GM19240 (cell line): ENCODE measurements around the gene TMBIM6.

ENCODE experiments used
- DNase-seq: peaks from one replicate; pipeline ENCODE4 v3.0.0; 2011; ENCODE audit warnings: low spot score; ENCODE audit not compliant: insufficient read length

Gene TMBIM6

DNA sequence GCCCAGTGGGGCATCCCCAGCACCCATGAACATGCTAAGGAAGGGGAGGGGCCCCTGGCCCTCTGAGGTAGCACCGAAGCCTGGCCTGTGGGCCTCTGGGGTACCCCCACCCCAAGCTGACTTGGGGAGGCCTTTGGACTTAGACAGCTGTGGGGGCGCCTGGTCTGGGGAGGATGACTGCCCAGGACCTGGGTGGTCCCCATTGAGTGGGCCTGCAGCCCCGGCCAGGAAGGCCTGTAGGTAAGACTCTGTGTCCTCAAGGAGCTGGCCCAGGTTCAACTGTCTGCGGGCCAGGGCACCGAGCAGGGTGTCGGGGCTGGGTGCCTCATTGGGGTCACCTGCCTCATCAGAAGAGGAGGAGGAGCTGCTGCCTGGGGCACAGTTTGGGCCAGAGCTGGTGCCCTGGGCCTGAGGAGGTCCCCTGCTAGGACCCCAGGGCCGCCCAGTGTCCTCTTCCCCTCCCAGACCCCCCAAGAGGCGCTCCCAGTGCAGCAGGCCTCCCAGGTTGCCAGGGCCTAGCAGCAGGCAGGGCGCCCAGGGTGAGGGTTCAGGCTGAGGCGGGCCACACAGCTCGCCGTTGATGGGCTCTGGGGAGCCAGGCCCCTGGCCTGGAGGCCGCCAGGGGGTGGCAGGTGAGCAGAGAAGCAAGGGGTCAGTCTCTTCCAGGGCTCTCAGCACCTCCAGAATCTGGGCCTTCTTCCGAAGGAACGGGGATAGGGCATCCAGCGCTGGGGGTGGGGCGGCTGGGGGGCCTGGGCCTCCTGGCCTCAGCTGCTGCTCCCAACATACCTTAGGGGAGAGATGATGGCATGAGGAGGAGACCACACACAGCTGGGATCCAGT is 55.5 kb downstream of the TMBIM6 start:
- no peak for DNase-seq

DNA sequence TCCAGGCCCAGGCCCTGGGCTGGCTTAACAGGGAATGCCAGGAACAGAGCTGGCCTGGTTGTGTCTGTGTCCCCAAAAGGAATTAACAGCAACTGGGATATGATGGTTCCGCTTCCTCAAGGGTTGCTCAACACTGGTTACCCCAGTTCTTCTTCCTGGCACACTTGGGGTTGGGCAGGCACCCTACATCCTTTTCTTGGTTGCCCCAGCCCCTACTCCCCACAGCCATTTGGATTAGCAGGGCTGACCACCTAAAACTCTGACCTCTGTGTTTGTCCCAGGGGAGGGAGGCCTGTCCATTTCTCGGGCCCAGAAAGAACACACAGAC is 56.1 kb downstream of the TMBIM6 start:
- DNase-seq: no peak

DNA sequence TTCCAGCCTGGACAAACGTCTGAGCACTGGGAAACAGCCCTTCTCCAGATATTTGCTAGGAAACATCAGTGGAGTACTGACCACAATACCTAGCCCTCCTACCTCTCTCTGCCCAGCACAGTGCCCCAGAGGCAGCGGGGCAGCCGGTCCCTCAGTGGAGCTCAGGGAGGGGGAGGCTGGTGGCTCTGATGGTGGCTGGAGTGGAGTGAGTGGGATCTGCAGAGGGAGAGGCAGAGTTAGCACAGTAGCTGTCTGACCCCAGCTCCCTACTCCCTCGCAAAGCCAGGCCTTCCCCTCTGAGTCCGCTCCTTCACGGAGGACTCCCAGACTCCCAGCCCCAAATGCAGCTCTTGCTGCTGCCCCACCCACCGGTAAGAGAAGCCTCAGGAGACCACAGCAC is 56.9 kb downstream of the TMBIM6 start:
- DNase-seq: no peak

DNA sequence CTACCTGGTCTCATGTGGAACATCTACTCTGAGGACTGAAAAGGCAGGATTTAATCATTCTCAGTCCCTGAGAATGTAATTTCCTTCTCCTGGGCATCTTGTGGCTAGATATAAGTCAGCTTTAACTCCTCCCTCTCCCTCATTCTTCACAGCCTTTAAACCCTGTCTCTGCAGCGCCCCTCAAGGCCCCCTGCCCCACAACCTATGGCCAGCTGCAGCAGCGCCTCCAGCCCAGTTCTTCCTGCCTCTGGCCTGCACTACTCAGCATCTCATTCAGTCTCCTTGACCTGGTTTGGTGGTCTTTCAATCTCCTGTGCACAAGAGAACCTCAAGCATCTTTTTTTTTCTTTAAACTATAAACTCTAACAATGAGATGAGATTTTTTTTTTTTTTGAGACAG is 57.6 kb downstream of the TMBIM6 start:
- DNase-seq: no peak

DNA sequence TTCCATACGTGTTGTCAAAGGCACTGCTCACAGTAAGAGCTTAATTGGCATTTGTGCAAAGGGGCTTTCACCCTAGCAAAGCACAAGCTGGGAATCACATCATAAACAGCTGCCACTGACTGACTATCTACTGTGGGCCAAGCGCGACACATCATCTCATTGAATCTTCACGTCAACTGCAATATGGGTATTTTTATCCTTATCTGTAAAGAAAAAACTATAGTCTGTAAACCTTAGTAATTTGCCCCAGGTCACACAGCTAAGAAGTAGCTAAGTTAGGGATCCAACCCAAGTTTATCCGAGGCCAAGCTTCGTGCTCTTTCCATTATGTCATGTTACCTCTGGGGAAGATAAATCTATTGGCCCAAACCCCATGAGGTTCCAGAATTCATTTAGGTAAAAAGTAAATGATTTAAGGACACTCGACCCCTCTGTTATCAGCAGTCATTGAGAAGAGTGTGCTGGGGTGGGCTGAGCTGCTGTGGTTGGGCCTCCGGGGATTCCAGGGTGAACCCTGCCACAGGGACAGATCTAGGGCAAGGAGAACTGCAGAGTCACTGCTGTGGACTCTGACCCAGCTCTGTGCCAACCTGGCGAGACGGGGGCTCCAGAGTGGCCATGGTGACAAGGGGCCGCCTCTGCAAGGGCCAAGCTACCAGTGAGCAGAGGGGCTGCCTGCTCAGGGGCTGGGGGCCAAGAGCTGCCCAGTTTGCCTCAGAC is 59.2 kb downstream of the TMBIM6 start:
- no peak for DNase-seq

DNA sequence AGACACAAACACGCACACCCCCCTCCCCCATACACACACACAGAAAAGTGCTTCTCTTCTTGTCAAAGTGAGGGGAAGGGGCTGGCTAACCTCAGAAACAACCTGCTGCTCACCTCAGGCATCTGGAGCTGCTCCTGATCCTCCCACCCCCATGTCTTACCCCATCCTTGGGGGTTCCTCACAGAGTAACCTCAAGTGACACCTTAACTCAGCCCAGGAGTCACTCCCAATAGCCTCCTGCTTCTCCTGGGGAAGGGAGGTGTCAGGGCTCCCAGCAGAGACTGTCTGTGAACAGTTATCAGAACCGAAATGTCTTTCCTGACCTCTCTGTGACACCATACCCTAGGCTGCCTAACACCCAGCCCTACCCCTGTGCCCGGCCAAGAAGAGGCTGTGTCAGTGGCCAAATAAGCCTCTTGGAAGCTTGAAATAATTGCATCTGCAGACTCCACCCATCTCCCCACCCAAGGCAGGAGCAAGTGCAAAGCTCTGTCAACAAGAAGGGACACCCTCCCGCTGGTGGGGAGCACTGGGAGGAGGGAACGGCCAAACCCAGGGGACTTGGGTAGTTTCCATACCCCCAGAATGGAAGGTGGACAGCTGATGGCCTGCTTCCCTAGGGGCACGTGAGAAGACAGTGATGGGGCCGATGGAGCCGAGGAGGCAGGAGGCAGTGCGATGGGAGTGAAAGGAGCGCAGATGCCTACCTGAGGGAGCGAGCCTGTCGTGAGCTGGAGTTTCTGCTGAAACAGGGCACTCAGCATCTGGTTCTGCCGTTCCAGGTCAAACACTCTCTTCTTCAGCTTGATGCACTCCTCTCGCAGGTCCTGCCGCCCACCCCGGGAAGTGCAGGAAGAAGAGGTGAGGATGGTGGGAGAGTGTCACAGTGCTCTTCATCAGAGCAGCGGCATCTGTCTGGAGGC is 60.0 kb downstream of the TMBIM6 start:
- DNase-seq: no peak

DNA sequence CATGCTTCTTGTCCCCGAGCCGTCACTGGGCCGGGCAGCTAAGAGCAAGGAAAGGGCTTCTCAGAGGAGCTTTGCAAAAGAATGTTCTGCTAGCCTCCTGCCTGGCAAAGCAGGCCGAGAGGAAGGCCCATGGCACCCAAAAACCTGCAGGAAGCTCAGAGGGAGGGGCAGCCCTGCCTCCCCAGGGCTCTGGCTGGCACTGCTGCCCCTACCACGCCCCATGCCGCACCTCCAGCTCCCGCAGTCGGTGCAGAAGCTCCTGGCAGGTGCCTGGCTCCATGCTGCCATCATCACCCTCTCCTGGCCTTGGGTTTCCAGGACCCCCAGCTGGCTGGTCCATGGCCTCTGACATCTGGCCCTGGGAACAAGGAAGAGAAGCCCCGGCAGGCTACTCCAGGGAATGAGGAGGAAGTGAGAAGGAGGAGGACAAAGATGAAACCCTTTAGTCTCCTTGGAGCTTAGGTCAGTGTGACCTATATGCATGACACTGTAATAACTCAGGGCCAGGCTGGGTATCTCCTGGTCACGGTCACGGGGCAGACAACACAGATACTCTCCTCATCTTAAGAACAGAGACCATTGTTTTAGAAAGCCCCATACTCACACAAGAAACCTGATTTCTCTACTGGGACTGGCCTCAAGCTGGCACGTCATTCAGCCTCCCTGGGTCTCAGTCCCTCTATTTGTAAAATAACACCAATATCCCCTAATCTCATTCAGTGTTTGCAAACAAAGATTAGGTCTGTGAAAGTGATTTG is 62.5 kb downstream of the TMBIM6 start:
- DNase-seq: no peak

DNA sequence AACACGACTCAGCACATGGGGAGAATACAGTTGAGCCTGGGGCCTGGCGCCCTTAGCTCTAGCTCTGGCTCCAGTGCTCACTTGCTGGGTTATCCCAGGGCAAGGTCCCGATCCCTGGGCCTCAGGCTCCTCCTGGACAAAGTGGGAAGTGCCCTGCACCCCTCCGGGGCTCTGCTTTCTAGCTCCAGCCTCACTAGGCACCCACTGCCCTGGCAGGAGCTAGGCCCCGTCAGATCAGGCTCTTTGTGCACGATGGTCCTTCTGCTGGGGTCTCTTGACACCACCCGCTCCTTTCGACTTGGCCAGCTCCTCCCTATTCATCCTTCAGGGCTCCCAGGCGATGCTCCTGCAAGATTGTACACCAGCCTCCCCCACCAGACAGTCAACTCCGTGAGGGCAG is 63.5 kb downstream of the TMBIM6 start:
- no peak for DNase-seq

DNA sequence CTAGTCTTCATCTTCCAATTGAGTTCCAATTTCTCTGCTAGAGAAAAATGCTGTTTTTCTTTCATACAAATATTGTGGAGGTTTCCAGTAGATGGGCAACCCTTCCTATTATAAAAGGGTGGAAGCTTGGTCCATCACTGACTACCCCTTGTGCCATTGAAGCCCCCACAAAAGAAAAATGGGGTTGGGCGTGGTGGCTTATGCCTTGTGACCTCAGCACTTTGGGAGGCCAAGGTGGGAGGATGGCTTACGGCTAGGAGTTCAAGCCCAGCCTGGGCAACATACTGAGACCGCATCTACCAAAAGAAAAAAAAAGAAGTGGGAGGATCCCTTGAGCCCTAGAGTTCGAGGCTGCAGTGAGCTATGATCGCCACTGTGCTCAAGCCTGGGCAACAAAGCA is 64.1 kb downstream of the TMBIM6 start:
- DNase-seq: no peak

DNA sequence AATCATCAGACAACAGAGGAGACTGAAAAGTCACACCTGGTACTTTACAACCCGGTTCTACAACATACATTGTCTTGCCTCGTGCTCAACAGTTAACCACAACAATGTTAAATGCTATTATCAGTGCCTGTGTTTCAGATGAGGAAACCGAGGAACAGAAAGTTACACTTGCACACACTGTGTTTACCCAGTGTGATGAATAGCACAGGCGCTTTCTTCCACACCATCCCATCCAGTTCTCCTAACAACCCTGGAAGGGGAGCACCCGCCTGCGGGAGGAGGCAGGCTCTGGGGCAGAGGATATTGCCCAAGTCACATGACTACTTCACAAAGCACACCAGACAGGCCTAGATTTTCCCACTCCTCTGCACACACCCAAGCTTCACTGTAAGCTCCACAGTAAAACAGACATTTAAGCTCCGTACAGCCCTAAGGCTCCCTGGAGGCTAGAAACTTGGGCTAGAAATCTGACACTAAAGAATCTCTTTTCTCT is 65.0 kb downstream of the TMBIM6 start:
- no peak for DNase-seq

DNA sequence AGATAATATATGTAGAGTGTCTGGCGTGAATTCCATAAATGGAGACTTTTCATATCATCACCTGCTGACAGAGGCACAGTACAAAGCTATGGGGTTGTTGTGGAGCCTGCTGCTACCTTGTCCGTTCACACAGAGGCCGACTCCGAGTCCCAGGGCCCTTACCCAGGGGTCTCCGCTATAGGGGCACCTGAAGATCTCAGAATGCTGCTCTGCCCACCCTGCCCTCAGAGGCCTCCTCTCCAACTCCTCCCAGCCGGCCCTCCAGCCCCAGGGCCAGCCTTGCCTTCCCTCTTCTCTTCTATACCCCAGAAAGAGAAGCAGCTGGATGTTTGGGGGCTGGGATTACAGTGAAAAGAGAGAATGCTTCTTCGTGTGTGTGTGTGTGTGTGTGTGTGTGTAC is 65.5 kb downstream of the TMBIM6 start:
- DNase-seq: no peak

DNA sequence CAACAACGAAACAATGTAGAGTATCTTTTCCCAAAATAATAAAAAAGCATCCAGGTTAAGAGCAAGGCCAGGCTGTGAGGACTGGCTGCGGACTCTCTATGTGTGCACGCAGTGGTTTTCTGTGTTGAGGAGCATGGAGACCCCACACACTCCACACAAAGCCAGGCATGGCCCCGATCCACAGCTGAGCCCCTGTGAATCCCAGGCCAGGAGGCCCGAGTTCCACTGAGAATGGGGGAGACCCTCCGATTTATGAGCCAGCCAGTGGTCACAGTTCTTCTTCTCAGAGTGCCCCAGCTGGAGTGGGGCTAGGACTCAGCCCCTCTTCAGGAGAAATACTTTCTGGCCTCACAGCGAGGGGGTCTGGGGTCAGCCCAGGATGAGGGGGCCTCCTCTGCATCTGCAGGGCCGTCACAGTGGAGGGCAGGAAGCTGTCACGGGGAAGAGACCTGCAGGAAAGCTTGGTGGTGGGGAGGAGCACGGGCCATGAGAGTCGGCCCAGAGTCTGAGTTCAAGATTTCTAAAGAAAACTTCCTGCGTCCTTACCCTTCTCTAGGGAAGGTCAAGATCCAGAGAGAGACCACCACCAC is 66.7 kb downstream of the TMBIM6 start:
- DNase-seq: no peak

DNA sequence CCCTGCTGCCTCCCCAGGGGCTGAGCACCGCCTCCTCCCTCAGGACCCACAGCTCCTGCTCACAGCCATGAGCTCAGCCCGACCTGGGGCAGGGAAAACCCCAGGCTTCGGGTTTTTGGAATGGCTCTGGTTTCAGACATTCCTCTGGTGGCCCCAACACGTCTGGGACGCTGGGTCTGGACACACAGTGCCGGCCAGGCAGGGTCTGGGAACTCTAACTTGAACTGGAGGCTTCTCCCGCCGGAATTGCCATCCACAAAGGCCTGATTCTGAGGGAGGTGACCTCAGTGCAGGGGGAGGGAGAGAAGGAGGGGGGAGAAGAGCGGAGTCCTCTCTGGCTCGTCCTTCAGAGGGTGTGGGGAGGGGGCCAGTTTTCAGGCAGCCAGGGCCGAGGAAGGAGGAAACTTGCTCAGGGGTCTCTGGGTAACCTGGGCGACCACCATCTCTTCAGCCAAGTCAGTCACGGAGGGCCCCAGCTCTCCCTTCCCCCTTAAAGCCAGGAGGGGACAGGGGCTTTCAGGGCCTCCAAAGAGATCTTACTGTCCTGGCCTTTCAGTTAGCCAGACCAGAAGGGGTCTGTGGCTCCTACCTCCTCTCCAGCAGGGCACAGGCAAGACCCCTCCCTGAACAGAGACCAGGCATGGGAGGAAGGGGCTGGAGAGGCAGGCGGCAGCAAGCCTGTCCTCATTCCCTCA is 67.5 kb downstream of the TMBIM6 start:
- no peak for DNase-seq

DNA sequence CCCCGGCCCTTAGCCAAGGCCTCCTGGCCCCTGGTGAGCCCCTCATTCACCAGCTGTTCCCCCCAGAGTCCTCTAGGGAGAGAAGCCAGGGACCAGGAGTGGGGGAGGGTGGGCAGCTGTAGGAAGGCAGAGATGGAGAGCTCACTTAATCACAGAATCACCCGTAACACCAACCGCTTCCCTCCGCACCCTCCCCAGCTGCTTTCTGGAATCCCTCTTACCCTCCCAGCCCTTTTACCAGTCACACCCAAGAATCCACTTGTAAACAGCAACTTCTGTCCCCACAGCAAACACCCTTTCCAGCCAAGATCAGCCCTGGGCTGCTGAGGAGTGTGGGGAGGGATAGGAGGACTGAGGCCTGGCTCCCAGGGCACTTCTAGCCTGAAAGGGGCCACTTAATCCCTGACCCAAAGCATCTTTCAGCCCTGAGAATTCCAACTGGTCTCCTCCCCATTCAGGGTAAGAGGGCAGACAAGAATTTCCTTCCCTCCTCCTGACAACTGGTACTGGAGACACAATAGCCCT is 68.1 kb downstream of the TMBIM6 start:
- DNase-seq: no peak

DNA sequence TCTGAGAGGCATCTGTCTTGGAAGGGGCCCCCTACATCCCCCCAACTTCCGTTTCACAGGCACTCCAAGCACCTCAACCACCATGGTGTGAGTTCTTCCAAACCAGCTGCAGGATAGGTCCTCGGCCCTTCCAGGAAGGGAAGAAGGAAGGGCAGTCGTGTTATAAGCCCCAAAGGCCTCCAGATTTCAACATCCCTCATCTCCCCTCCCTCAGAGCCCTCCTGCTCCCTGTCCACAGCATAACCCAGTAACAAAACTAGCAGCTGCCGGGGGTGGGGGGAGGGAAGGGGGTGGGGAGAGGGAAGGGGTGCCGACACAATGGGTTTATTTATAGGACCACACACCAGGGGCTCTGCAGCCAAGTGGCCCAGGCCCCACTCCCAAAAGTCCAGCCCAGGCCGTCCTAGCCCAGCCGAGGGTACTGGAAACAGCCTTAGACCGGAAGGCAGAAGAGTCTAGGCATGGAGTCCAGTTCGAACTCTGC is 68.6 kb downstream of the TMBIM6 start:
- no peak for DNase-seq

DNA sequence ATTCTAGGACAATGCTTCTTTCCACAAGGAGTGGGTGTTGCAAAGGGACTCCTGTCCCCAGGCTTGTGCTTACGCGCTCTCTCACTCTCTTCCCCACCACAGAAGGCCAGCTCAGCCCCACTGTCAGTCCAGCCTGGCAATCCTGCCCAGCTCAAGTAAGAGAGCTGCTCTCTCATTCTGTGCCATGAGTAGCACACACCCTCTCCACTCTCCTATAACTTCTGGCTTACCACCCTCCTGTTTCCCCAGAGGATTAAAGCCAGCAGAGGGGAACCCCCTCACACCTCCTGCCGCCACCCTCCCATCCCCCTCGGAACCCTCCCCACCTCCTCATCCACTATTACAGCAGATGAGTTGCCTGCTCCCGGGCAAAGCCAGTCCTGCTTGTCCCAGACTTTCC is 69.8 kb downstream of the TMBIM6 start:
- DNase-seq: no peak

DNA sequence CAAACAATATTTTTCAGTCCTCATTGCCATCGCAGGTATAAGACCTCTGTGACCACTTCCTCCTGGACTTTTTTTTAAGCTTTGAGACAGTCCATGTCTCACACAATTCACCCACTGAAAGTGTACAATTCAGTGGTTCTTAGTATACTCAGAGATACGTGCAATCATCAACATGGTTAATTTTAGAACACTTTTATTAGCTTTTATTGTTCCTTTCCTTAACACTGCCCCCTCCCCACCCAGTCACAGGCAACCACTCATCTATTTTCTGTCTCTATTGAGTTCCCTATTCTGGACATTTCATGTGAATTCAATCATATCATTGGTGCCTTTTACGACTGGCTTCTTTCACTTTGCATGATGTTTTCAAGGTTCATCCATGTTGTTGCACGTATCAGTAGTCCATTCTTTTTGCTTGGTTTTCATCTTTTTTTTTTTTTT is 70.6 kb downstream of the TMBIM6 start:
- no peak for DNase-seq

DNA sequence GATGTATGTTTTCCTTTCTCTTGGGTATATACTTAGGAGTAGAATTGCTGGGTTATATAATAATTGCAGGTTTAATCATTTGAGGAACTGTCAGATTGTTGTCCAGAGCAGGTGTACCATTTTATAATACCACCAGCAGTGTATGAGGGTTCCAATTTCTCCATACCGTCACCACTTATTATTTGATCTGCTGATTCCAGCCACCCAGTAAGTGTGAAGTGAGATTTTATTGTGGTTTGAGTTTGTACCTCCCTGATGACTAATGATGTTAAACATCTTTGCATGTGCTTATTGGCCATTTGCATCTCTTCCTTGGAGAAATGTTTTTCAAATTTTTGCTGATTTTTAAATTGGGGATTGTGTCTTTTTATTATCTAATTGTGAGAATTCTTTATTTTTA is 71.8 kb downstream of the TMBIM6 start:
- no peak for DNase-seq
